Loucy (cell line): Measurements from ENCODE around the gene TNNI2.

ENCODE experiments used
- H2AFZ ChIP-seq: fragments of 200-600 bp; sonication (generic); 2 replicates; pipeline ENCODE4 v1.6.0; 2016; ENCODE audit warnings: antibody characterized with exemption, mild to moderate bottlenecking, low read length, moderate library complexity
- H3F3A ChIP-seq: fragments of 200-600 bp; 2 replicates; pipeline ENCODE4 v1.6.0; 2016; ENCODE audit warnings: antibody characterized with exemption, low read depth, mild to moderate bottlenecking
- H3K27me3 ChIP-seq: fragments of 200-600 bp; sonication (generic); 2 replicates; pipeline ENCODE4 v1.6.1; 2014; ENCODE audit warnings: low read length, mild to moderate bottlenecking; ENCODE audit not compliant: insufficient read depth, poor library complexity, severe bottlenecking
- H3K36me3 ChIP-seq: fragments of 200-600 bp; sonication (generic); 2 replicates; pipeline ENCODE4 v1.6.1; 2016; ENCODE audit warnings: low read length; ENCODE audit not compliant: insufficient read depth
- H3K4me1 ChIP-seq: fragments of 200-600 bp; sonication (generic); 2 replicates; pipeline ENCODE4 v1.5.1; 2014; ENCODE audit warnings: low read length, mild to moderate bottlenecking; ENCODE audit not compliant: insufficient read depth, poor library complexity, severe bottlenecking
- H3K4me2 ChIP-seq: fragments of 200-600 bp; sonication (generic); 2 replicates; pipeline ENCODE4 v1.6.0; 2014; ENCODE audit warnings: antibody characterized with exemption, low read length, low read depth, mild to moderate bottlenecking; ENCODE audit not compliant: poor library complexity, severe bottlenecking
- H3K4me3 ChIP-seq: fragments of 200-600 bp; sonication (generic); 2 replicates; pipeline ENCODE4 v1.5.1; 2014; ENCODE audit warnings: low read length, mild to moderate bottlenecking, mixed read lengths; ENCODE audit not compliant: poor library complexity, severe bottlenecking
- H3K79me2 ChIP-seq: fragments of 200-600 bp; sonication (generic); 2 replicates; pipeline ENCODE4 v1.6.1; 2014; ENCODE audit warnings: low read length; ENCODE audit not compliant: insufficient read depth
- H3K9ac ChIP-seq: fragments of 200-600 bp; sonication (generic); 2 replicates; pipeline ENCODE4 v1.6.0; 2014; ENCODE audit warnings: mild to moderate bottlenecking, low read depth, low read length, moderate library complexity; ENCODE audit not compliant: poor library complexity, severe bottlenecking
- H3K9me2 ChIP-seq: fragments of 200-600 bp; sonication (generic); replicated peaks from 2 replicates; pipeline ENCODE4 v1.6.1; 2016; ENCODE audit warnings: low read depth, low read length, mixed read lengths
- H3K9me3 ChIP-seq: fragments of 200-600 bp; sonication (generic); 2 replicates; pipeline ENCODE4 v1.6.1; 2014; ENCODE audit warnings: mild to moderate bottlenecking, antibody characterized with exemption, low read length, low read depth; ENCODE audit not compliant: insufficient read depth
- H4K20me1 ChIP-seq: fragments of 200-600 bp; sonication (generic); 2 replicates; pipeline ENCODE4 v1.6.0; 2014; ENCODE audit warnings: antibody characterized with exemption, low read length, mild to moderate bottlenecking; ENCODE audit not compliant: insufficient read depth, poor library complexity, severe bottlenecking
- EZH2phosphoT487 ChIP-seq: fragments of 200-600 bp; IDR thresholded peaks from 2 replicates; pipeline ENCODE4 v1.6.1; 2018; ENCODE audit warnings: antibody characterized with exemption, mild to moderate bottlenecking, moderate library complexity, borderline replicate concordance
- TF ChIP-seq, protein P1 (sequence below): fragments of 200-600 bp; sonication (generic); conservative IDR thresholded peaks from 2 replicates; pipeline ENCODE4 v1.5.1; 2014; ENCODE audit warnings: mild to moderate bottlenecking, antibody characterized with exemption, low read length

Gene TNNI2

DNA sequence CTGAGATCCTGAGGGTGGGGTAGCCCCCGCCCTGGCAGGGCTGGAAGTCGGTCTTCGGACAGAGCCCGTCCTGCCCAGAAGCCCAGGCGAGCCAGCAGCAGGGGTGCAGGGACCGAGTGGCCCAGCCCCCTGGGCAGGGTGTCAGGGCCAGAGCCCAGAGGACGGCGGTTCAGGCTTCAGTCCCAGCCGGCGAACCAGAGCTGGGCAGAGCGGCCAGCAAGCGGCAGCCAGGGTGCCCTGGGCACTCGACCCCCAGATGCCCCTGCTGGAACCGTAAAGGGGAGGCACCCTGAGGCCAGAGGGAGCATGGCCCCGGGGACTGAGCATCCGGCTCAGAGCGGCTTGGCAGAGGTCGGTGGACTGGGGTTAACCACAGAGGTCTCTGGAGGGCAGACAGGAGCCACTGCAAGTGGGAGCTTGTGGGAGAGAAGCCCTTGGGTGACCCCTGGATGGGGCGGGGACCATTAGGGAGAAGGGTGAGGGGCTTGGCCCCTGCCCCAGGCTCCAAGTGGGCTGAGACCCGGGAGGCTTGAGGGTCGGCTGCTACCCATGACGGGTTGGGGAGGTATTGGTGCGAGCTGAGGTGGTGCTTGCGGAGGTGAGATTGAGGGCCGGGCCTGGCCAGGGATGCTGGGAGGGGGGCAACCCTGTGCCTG is 30.0 kb downstream of the TNNI2 start:
- Histone ChIP-seq H3K9me3 (no peaks in the 10 kb centered on the region), H3K27me3 (no peaks in the 10 kb centered on the region), H3K4me2 (no peak overlapping the region), H3K9ac (no peak overlapping the region), H2AFZ (no peak overlapping the region), H3F3A (no peaks in the 10 kb centered on the region), H3K4me3 (no peak overlapping the region), H3K4me1 (no peaks in the 10 kb centered on the region), H3K79me2 (peaks cover 6% of the 10 kb centered on the region; the same call in 1 of the 2 replicates), H3K9me2 (no peaks in the 10 kb centered on the region), H4K20me1 (no peaks in the 10 kb centered on the region), H3K36me3 (no peaks in the 10 kb centered on the region)
- TF ChIP-seq EZH2phosphoT487 = no peak
- TF ChIP-seq, protein P1, sequence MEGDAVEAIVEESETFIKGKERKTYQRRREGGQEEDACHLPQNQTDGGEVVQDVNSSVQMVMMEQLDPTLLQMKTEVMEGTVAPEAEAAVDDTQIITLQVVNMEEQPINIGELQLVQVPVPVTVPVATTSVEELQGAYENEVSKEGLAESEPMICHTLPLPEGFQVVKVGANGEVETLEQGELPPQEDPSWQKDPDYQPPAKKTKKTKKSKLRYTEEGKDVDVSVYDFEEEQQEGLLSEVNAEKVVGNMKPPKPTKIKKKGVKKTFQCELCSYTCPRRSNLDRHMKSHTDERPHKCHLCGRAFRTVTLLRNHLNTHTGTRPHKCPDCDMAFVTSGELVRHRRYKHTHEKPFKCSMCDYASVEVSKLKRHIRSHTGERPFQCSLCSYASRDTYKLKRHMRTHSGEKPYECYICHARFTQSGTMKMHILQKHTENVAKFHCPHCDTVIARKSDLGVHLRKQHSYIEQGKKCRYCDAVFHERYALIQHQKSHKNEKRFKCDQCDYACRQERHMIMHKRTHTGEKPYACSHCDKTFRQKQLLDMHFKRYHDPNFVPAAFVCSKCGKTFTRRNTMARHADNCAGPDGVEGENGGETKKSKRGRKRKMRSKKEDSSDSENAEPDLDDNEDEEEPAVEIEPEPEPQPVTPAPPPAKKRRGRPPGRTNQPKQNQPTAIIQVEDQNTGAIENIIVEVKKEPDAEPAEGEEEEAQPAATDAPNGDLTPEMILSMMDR = no peak

DNA sequence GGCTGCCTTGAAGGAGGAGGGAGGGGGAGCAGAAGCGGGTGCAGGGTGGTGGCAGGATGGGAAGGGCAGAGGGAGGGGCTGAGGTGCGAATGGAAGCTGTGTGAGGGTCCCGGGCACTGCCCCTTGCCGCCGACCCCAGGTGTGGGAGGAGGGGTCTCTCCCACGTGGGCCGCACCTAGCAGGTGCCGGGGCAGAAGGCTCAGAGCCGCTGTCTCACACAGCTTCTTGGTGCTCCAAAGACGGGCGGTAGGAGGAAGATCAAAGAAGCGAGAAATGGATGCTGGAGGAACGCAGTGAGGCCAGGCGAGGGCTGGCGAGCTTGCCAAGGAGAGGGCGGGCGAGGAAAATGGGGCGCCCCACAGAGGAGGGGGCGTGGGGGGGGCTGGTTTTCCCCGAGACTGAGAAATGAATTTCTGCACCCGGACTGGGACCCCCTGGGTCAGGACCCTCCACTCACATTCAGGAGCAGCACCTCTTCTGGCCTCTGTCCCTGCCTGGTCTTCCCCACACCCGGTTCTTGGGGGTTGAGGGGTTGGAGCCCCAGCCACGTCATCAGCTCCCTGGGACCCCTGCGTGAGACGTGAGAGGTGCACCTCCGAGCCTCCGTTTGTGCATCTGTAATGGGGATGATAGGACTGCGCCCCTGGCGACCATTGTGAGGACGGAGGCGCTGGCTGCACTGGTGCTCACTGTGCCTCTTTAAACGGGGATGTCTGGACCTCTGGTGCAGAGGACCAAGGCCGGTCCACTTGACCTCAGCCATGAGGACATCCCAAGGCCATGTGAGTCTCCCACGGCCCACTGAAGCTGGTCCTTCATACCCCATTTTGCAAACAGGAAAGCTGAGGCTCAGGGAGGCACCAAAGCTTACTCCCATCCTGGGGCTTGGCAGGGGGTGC is 30.9 kb downstream of the TNNI2 start:
- Histone ChIP-seq H3K4me1 (no peaks in the 10 kb centered on the region), H3K4me3 (no peak overlapping the region), H3K27me3 (no peaks in the 10 kb centered on the region), H3F3A (no peaks in the 10 kb centered on the region), H2AFZ (no peak overlapping the region), H3K9me2 (no peaks in the 10 kb centered on the region), H3K4me2 (no peak overlapping the region), H3K36me3 (no peaks in the 10 kb centered on the region), H3K9ac (no peak overlapping the region), H3K79me2 (peaks cover 5% of the 10 kb centered on the region; the same call in 1 of the 2 replicates), H4K20me1 (no peaks in the 10 kb centered on the region), H3K9me3 (no peaks in the 10 kb centered on the region)
- TF ChIP-seq, protein P1 = no peak
- no peak for TF ChIP-seq EZH2phosphoT487

DNA sequence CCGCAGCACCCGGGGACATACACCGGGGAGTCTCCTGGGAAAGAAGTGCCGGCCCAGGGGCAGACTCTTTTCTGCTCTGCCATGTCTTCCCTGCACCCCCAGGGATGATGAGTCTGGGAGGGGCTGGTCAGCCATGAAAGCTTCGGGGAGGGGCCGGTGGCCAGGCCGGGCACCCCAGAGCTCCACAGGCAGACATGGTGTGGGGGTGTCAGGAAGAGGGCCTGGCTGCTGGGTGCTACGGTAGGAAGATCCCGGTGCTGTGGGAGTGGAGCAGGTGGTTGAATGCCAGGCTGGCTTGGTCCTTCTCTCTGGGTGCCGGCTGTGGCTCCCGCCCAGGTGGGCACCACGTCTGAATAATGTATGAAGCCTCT is 31.5 kb downstream of the TNNI2 start:
- H3K79me2 ChIP-seq = peaks cover 5% of the 10 kb centered on the region; the same call in 1 of the 2 replicates
- peaks cover 4% of the 10 kb centered on the region for H4K20me1 ChIP-seq
- H3K36me3 ChIP-seq = no peaks in the 10 kb centered on the region
- H3K27me3 ChIP-seq = no peaks in the 10 kb centered on the region
- no peaks in the 10 kb centered on the region for H3K4me1 ChIP-seq
- no peak overlapping the region for H2AFZ ChIP-seq
- H3K9ac ChIP-seq = no peak overlapping the region
- no peak overlapping the region for H3K4me2 ChIP-seq
- no peaks in the 10 kb centered on the region for H3K9me2 ChIP-seq
- H3K4me3 ChIP-seq = no peak overlapping the region
- no peaks in the 10 kb centered on the region for H3K9me3 ChIP-seq
- H3F3A ChIP-seq = no peaks in the 10 kb centered on the region
- no peak for TF ChIP-seq EZH2phosphoT487
- TF ChIP-seq, protein P1 = no peak
